Neural cell (in vitro differentiated cells): ENCODE results near the gene FGF1. TPM values are rescaled to one million over a fixed set of nuclear protein-coding genes. Genes with fewer than 3 reads are reported as not detected.

Source experiments
- H2AFZ ChIP-seq: fragments of 200-600, 300-800 bp; sonication (generic), shearing (Covaris generic); 2 replicates; pipeline ENCODE4 v1.6.0; 2014; ENCODE audit warnings: low read depth, mild to moderate bottlenecking, antibody characterized with exemption, low read length, moderate library complexity
- H3F3A ChIP-seq: fragments of 200-600 bp; shearing (Covaris generic); 2 replicates; pipeline ENCODE4 v1.6.1; 2016; ENCODE audit warnings: mild to moderate bottlenecking, moderate library complexity, mixed read lengths, antibody characterized with exemption, low read length; ENCODE audit not compliant: insufficient read depth, poor library complexity, severe bottlenecking
- H3K27ac ChIP-seq: fragments of 200-600, 300-800 bp; sonication (generic), shearing (Covaris generic); 2 replicates; pipeline ENCODE4 v1.5.1; 2014; ENCODE audit warnings: mild to moderate bottlenecking, low read length, moderate library complexity
- H3K27me3 ChIP-seq: fragments of 300-800, 200-600 bp; sonication (generic), shearing (Covaris generic); 2 replicates; pipeline ENCODE4 v1.6.0; 2014; ENCODE audit warnings: mild to moderate bottlenecking, low read depth, low read length, moderate library complexity; ENCODE audit not compliant: insufficient read depth
- H3K36me3 ChIP-seq: fragments of 300-800, 200-600 bp; sonication (generic), shearing (Covaris generic); 2 replicates; pipeline ENCODE4 v1.5.1; 2014; ENCODE audit warnings: mild to moderate bottlenecking, antibody characterized with exemption, low read length, moderate library complexity; ENCODE audit not compliant: insufficient read depth
- H3K4me2 ChIP-seq: fragments of 300-800, 200-600 bp; sonication (generic), shearing (Covaris generic); 2 replicates; pipeline ENCODE4 v1.6.0; 2014; ENCODE audit warnings: mild to moderate bottlenecking, low read length
- H3K4me3 ChIP-seq: fragments of 300-800, 200-600 bp; sonication (generic), shearing (Covaris generic); 2 replicates; pipeline ENCODE4 v1.5.1; 2014; ENCODE audit warnings: mild to moderate bottlenecking, low read length, moderate library complexity
- H3K79me2 ChIP-seq: fragments of 200-600 bp; shearing (Covaris generic); replicated peaks from 2 replicates; pipeline ENCODE4 v1.6.0; 2014; ENCODE audit warnings: mild to moderate bottlenecking, low read length, moderate library complexity; ENCODE audit not compliant: insufficient read depth
- H3K9ac ChIP-seq: fragments of 300-800, 200-600 bp; sonication (generic), shearing (Covaris generic); 2 replicates; pipeline ENCODE4 v1.6.1; 2016; ENCODE audit warnings: mild to moderate bottlenecking, low read length, mixed read lengths
- H3K9me2 ChIP-seq: fragments of 200-600 bp; shearing (Covaris generic); 2 replicates; pipeline ENCODE4 v1.6.1; 2016; ENCODE audit warnings: mild to moderate bottlenecking, low read length, mixed read lengths; ENCODE audit not compliant: insufficient read depth
- H3K9me3 ChIP-seq: fragments of 200-600, 300-800 bp; sonication (generic), shearing (Covaris generic); 2 replicates; pipeline ENCODE4 v1.6.1; 2016; ENCODE audit warnings: mild to moderate bottlenecking, mixed run types, low read length, moderate library complexity, mixed read lengths
- H4K20me1 ChIP-seq: fragments of 200-600 bp; shearing (Covaris generic); 2 replicates; pipeline ENCODE4 v1.6.1; 2016; ENCODE audit warnings: mild to moderate bottlenecking, mixed run types; ENCODE audit not compliant: insufficient read depth
- EP300 ChIP-seq: fragments of 450-650 bp; conservative IDR thresholded peaks from 2 replicates; pipeline ENCODE4 v1.6.1; 2014; ENCODE audit warnings: antibody characterized with exemption, mild to moderate bottlenecking, moderate library complexity; ENCODE audit not compliant: poor library complexity, severe bottlenecking
- EZH2 ChIP-seq: fragments of 200-600, 300-800 bp; shearing (Covaris generic), sonication (generic); IDR thresholded peaks from 2 replicates; pipeline ENCODE4 v1.6.1; 2014; ENCODE audit warnings: antibody characterized with exemption, low read length, borderline replicate concordance, mild to moderate bottlenecking; ENCODE audit not compliant: insufficient read depth, poor library complexity, severe bottlenecking
- MXI1 ChIP-seq: fragments of 450-650 bp; conservative IDR thresholded peaks from 2 replicates; pipeline ENCODE4 v1.6.1; 2014; ENCODE audit warnings: antibody characterized with exemption, mild to moderate bottlenecking; ENCODE audit not compliant: poor library complexity, severe bottlenecking
- POLR2AphosphoS5 ChIP-seq: IDR thresholded peaks from 2 replicates; pipeline ENCODE4 v1.6.1; 2012
- RAD21 ChIP-seq: fragments of 450-650 bp; conservative IDR thresholded peaks from 2 replicates; pipeline ENCODE4 v1.6.1; 2014; ENCODE audit warnings: antibody characterized with exemption, mild to moderate bottlenecking, moderate library complexity
- SMC3 ChIP-seq: fragments of 450-650 bp; conservative IDR thresholded peaks from 2 replicates; pipeline ENCODE4 v1.6.1; 2014; ENCODE audit warnings: antibody characterized with exemption, mild to moderate bottlenecking, moderate library complexity; ENCODE audit not compliant: poor library complexity
- TAF1 ChIP-seq: IDR thresholded peaks from 2 replicates; pipeline ENCODE4 v1.6.1; 2012; ENCODE audit warnings: low read depth
- polyA plus RNA-seq: library from polyadenylated mRNA; depleted of rRNA; stranded (reverse); fragments of >200 nt; gene quantifications from 2 replicates; pipeline ENCODE4 v1.2.3, GENCODE V29; 2014
- TF ChIP-seq, protein P1 (sequence below): IDR thresholded peaks from 2 replicates; pipeline ENCODE4 v1.6.1; 2012; ENCODE audit warnings: borderline replicate concordance
- TF ChIP-seq, protein P2 (sequence below): fragments of 450-650 bp; IDR thresholded peaks from 2 replicates; pipeline ENCODE4 v1.5.1; 2014; ENCODE audit warnings: antibody characterized with exemption, mild to moderate bottlenecking, moderate library complexity; ENCODE audit not compliant: poor library complexity, severe bottlenecking

FGF1 gene
- polyA plus RNA-seq, 1 donor from 2014 or later: not detected

DNA sequence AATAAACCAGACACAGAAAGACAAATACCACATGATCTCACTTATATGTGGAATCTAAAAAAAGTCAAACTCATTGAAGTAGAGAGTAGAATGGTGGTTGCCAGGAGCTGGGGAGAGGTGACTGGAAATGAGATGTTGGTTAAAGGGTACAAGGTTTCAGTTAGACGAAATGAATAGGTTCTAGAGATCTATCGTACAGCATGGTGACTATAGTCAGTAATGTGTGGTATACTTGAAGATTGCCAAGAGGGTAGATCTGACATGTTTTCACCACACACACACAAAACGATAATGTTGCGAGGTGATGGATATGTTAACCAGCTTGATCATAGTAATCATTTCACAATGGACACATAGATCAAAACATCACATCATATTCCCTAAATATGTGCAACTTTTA, 46.4 kb downstream of the FGF1 start:
- Histone ChIP-seq H3K79me2 (no peaks in the 10 kb centered on the region), H3K27me3 (no peaks in the 10 kb centered on the region), H3K4me3 (no peak overlapping the region), H3K9me2 (no peaks in the 10 kb centered on the region), H2AFZ (no peak overlapping the region), H3K9ac (no peak overlapping the region), H3F3A (no peaks in the 10 kb centered on the region), H3K36me3 (no peaks in the 10 kb centered on the region), H3K9me3 (no peaks in the 10 kb centered on the region), H3K27ac (no peak overlapping the region), H4K20me1 (no peaks in the 10 kb centered on the region), H3K4me2 (no peak overlapping the region)
- TF ChIP-seq EP300 (no peak), RAD21 (no peak), TAF1 (no peak), SMC3 (no peak), MXI1 (no peak), POLR2AphosphoS5 (no peak), EZH2 (no peak)
- TF ChIP-seq, protein P1, sequence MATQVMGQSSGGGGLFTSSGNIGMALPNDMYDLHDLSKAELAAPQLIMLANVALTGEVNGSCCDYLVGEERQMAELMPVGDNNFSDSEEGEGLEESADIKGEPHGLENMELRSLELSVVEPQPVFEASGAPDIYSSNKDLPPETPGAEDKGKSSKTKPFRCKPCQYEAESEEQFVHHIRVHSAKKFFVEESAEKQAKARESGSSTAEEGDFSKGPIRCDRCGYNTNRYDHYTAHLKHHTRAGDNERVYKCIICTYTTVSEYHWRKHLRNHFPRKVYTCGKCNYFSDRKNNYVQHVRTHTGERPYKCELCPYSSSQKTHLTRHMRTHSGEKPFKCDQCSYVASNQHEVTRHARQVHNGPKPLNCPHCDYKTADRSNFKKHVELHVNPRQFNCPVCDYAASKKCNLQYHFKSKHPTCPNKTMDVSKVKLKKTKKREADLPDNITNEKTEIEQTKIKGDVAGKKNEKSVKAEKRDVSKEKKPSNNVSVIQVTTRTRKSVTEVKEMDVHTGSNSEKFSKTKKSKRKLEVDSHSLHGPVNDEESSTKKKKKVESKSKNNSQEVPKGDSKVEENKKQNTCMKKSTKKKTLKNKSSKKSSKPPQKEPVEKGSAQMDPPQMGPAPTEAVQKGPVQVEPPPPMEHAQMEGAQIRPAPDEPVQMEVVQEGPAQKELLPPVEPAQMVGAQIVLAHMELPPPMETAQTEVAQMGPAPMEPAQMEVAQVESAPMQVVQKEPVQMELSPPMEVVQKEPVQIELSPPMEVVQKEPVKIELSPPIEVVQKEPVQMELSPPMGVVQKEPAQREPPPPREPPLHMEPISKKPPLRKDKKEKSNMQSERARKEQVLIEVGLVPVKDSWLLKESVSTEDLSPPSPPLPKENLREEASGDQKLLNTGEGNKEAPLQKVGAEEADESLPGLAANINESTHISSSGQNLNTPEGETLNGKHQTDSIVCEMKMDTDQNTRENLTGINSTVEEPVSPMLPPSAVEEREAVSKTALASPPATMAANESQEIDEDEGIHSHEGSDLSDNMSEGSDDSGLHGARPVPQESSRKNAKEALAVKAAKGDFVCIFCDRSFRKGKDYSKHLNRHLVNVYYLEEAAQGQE: no peak
- TF ChIP-seq, protein P2, sequence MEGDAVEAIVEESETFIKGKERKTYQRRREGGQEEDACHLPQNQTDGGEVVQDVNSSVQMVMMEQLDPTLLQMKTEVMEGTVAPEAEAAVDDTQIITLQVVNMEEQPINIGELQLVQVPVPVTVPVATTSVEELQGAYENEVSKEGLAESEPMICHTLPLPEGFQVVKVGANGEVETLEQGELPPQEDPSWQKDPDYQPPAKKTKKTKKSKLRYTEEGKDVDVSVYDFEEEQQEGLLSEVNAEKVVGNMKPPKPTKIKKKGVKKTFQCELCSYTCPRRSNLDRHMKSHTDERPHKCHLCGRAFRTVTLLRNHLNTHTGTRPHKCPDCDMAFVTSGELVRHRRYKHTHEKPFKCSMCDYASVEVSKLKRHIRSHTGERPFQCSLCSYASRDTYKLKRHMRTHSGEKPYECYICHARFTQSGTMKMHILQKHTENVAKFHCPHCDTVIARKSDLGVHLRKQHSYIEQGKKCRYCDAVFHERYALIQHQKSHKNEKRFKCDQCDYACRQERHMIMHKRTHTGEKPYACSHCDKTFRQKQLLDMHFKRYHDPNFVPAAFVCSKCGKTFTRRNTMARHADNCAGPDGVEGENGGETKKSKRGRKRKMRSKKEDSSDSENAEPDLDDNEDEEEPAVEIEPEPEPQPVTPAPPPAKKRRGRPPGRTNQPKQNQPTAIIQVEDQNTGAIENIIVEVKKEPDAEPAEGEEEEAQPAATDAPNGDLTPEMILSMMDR: no peak

DNA sequence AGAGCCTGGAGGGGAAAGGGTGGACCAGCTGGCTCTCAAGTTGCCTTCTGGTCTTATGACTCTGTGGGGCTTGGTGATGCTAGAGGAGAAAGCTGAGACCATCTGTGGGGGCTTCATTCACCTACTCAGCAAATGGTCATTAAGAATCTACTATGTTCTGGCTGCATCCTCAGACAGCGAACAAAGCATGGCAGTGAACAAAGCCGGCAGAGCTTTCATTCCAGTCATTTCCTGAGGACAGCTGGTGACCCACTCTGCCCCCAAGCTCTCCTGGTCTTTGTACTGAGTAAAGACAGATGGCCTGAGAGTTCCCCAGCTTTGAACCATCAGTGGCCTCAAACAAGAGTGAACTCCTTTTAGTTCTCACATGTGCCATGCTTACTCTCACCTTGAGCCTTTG, 48.0 kb downstream of the FGF1 start:
- Histone ChIP-seq H3K9ac (no peak overlapping the region), H3K79me2 (no peaks in the 10 kb centered on the region), H3F3A (no peaks in the 10 kb centered on the region), H3K4me3 (no peak overlapping the region), H4K20me1 (no peaks in the 10 kb centered on the region), H3K9me3 (no peaks in the 10 kb centered on the region), H3K9me2 (no peaks in the 10 kb centered on the region), H3K27ac (no peak overlapping the region), H2AFZ (no peak overlapping the region), H3K27me3 (no peaks in the 10 kb centered on the region), H3K4me2 (no peak overlapping the region), H3K36me3 (no peaks in the 10 kb centered on the region)
- TF ChIP-seq, protein P2: no peak
- TF ChIP-seq TAF1 (no peak), EZH2 (no peak), EP300 (no peak), POLR2AphosphoS5 (no peak), MXI1 (no peak), RAD21 (no peak), SMC3 (no peak)
- TF ChIP-seq, protein P1: no peak
